Adipose tissue (tissue), 3 donors: ENCODE results near the gene LBR. TPM values are rescaled to one million over a fixed set of nuclear protein-coding genes. Genes with fewer than 3 reads are reported as not detected.

Source experiments
- H3K27ac ChIP-seq: one replicate; pipeline ENCODE4 v1.5.1; 2013; ENCODE audit warnings: low read depth, low read length
- WGBS, 3 donors: extraction: QIAGEN DNeasy Blood & Tissue Kit; methylation state at CpG; one replicate each; pipeline ENCODE4 v1.1.7; 2013; 5-methylcytosine and 5-hydroxymethylcytosine counted together
- polyA plus RNA-seq, 3 donors: library from polyadenylated mRNA; stranded (reverse); fragments of 200-250 nt; gene quantifications; one replicate each; pipeline ENCODE4 v1.2.3, GENCODE V29; 2013
- donor health status: healthy with polysubstance abuse.
- donor health status: Bipolar disorder and iron deficiency.
- donor health status: healthy.

LBR gene
- polyA plus RNA-seq, 3 donors: 8.5 to 19.6 (median 10.4) TPM

DNA sequence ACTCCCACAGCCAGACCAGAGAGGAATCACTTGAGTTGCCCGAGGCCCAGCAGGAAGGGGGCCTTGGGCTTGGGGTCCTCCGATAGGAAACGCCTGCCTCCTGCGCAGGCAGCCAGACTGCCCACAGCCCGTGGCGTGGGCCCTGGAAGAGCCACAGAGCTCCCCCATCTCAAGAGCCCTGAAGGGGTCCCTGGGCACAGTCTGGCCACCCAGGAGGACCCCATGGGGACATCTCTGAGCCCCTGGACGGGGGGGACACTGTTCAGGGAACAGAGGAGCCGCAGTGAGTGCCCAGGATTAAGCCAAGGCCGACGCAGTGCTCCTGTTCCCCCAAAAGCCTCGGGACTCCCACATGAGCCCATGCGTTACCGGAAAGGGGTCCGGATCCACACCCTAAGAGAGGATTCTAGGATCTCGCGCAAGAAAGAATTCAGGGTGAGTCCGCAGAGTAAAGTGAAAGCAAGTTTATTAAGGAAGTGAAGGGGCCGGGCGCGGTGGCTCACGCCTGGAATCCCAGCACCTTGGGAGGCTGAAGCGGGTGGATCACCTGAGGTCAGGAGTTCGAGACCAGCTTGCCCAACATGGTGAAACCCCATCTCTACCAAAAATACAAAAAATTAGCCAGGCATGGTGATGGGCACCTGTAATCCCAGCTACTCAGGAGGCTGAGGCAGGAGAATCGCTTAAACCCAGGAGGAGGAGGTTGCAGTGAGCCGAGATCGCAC is 38.1 kb upstream of the LBR start:
- WGBS, 3 donors: 88 to 90% (median 89%) methylated on average over 25 to 26 of the region's 26 CpGs
- no peak overlapping the region for H3K27ac ChIP-seq

- WGBS, 3 donors: 65 to 73% (median 70%) methylated on average over 15 of the region's 15 CpGs
These were observed 37.3 kb upstream of the LBR start for GRCh38 chr1:225464851-225465792.

GRCh38 chr1:225462714-225463574 is 35.1 kb upstream of the LBR start:
- 44 to 55% (median 50%) methylated on average over 15 of the region's 15 CpGs for WGBS, 3 donors
- H3K27ac ChIP-seq: no peak overlapping the region

More at GRCh38 chr1:225464851-225465792, 37.3 kb upstream of the LBR start:
- H3K27ac ChIP-seq: no peak overlapping the region

DNA sequence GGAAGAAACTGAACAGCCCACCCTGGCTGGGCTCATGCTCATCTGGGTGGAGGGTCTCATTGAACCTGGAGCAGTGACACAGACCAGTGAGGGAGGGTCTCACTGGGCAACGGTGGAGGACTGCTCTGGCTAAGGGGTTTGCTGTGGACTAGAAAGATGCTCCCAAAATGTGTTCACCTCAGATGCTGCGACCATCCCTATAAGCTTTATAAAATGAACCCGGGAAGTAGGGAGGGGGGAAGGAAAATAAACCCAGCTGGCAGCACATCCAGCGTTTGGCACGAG is 34.5 kb upstream of the LBR start:
- H3K27ac ChIP-seq: no peak overlapping the region
- WGBS, 3 donors: 38 to 57% (median 42%) methylated on average over 5 of the region's 5 CpGs

GRCh38 chr1:225461533-225462428 is 33.9 kb upstream of the LBR start:
- 62 to 78% (median 77%) methylated on average over 19 of the region's 19 CpGs for WGBS, 3 donors
- no peak overlapping the region for H3K27ac ChIP-seq

DNA sequence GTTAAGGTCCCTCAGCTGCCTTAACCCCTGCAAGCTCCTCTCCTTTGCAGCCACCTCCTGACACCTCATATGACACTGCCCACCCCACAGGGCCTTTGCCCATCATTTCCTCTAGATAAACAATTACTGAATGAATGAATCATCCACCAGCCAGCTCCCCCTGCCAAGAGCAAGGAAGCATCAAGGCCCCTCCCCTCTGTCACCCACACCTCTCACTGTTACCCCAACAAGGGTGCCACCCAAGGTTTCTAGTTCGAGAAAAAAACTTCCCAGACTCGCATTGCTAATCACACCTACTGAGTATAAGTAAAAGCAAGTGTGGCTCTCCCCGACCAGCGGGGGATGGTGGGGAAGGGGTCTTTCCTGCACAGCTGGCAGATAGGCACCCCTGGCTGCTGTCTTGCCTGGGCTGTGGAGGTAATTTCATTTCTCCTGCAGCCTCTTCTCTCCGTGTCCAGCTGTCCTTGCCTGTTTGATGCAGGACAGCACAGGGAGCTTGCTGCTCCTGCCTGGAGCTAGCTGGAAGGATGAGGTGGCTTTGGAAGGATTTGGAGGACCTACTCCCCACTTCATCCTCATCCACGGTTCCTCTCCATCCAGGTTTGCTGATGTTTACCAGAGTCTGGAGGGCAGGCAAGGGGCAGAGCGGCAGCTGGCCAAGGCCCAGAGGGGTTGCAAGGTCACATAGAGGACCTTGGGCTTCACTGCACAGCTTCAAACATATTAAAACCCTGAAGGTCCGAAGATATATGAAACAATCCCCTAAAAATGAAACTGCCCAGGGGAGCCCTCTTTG is 33.1 kb upstream of the LBR start:
- 54 to 85% (median 82%) methylated on average over 8 of the region's 8 CpGs for WGBS, 3 donors
- H3K27ac ChIP-seq: no peak overlapping the region

GRCh38 chr1:225460021-225460736 is 32.3 kb upstream of the LBR start:
- H3K27ac ChIP-seq: no peak overlapping the region

DNA sequence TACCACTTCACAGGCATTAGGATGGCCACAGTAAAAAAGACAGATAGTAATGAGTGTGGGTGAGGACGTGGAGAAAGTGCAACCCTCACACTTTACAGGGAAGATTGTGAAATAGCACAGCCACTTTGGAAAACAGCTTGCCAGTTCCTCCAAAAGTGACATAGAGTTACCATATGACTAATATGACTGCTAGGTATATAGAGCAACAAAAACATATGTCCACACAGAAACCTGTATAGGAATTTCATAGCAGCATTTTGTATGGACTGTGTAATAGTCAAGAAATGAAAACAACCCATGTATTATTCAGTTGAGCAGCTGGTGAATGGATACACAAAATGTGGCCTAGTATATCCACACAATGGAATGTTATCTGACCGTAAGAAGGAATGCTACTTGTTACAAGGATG is 30.4 kb upstream of the LBR start:
- H3K27ac ChIP-seq: no peak overlapping the region
- WGBS, 3 donors: 62 to 84% (median 67%) methylated on average over 2 of the region's 2 CpGs

More at GRCh38 chr1:225460021-225460736, 32.3 kb upstream of the LBR start:
- 56 to 63% (median 60%) methylated on average over 18 of the region's 18 CpGs for WGBS, 3 donors

GRCh38 chr1:225454733-225455132 is 26.9 kb upstream of the LBR start:
- 60 to 72% (median 63%) methylated on average over 5 of the region's 5 CpGs for WGBS, 3 donors
- H3K27ac ChIP-seq: no peak overlapping the region

- WGBS, 3 donors: 27 to 61% (median 57%) methylated on average over 5 of the region's 5 CpGs
- H3K27ac ChIP-seq: no peak overlapping the region
These were observed 26.2 kb upstream of the LBR start for GRCh38 chr1:225453797-225454648.

- WGBS, 3 donors: 86 to 94% (median 92%) methylated on average over 25 of the region's 25 CpGs
- H3K27ac ChIP-seq: no peak overlapping the region
These were observed 24.1 kb upstream of the LBR start for GRCh38 chr1:225451840-225452515.

DNA sequence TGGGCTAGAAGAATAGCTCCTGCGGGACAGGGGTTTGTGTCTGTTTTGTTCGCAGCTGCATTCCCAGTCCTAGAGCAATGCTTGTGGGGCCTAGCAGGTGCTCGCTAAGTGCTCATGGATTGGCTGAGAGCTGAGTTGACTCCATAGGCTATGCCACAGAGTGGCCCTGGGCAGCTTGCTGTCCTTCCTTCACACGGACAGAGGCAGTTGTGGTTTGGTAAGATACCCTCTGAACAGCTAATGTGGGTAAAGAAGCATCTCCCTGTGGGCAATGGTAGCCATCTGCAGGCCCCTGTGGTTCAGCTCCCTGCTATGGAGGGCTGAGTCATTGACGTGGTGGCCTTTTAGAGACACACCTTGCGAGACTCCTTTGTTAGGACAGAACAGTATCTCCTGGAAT is 23.5 kb upstream of the LBR start:
- 78 to 95% (median 86%) methylated on average over 6 of the region's 6 CpGs for WGBS, 3 donors
- no peak overlapping the region for H3K27ac ChIP-seq

DNA sequence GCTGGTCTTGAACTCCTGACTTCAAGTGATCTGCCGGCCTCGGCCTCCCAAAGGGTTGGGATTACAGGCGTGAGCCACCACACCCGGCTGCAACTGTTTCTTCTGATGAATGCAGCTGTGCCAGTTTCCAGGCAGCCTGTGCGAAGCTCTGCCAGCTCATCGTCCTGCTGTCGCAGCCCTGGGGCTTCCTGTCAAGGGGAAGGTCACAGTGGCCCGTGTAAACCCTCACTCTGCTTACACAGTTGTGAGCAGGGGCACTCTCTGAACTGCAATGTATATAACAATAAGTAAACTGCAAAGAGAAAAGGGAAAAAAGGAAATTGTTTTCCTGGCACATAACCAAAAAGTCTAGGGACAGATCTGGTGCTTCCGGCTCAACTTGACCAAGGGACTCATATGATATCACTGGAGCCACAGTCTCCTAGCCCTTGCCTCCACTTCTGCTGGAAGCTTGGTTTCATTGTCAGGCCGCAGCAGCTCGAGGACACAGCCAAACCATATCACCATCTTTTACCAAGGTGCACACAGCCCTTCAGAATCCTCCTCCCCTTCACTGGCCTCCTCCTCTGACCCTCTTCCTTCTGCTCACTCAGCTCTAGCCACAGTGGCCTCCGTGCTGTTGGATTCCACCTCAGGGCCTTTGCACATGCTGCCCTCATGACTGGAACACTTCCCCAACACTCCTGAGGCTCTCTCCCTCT is 22.8 kb upstream of the LBR start:
- 47 to 62% (median 53%) methylated on average over 12 of the region's 12 CpGs for WGBS, 3 donors
- no peak overlapping the region for H3K27ac ChIP-seq

GRCh38 chr1:225449774-225450173 is 21.9 kb upstream of the LBR start:
- H3K27ac ChIP-seq: no peak overlapping the region
- WGBS, 3 donors: 87 to 94% (median 89%) methylated on average over 5 of the region's 5 CpGs

GRCh38 chr1:225449261-225449660 is 21.4 kb upstream of the LBR start:
- WGBS, 3 donors: 85 to 90% (median 89%) methylated on average over 9 of the region's 9 CpGs
- H3K27ac ChIP-seq: no peak overlapping the region
